Measurements from ENCODE around the gene KIF6.
"Not testable (repeated sequence)": the region's sequence is repeated elsewhere in the genome, so short reads cannot be mapped to it uniquely, and the experiment has no call there.

- not testable (repeated sequence) for TF ChIP-seq EZH2 (IDR thresholded peaks at IDR 0.05; ENCODE audit: borderline replicate concordance, low read depth, low read length, severe bottlenecking); CTCF (IDR thresholded peaks at IDR 0.05; ENCODE audit: borderline replicate concordance, extremely low read depth, low read length, poor library complexity, severe bottlenecking)
These were observed 438.6 kb downstream of the KIF6 start for GRCh38 chr6:39286596-39286995.
